GM19043 (cell line): ENCODE data around the gene TTC33.
"Not testable (repeated sequence)": the region's sequence is repeated elsewhere in the genome, so short reads cannot be mapped to it uniquely, and the experiment has no call there.

ENCODE experiments used
- ATAC-seq: cut with Tn5 transposase; IDR thresholded peaks from one replicate; pipeline ENCODE4 v1.9.1; 2021; ENCODE audit warnings: low read depth; ENCODE audit not compliant: unreplicated experiment

TTC33 gene

GRCh38 chr5:40660751-40661150, 95.0 kb downstream of the TTC33 start:
- no peak for ATAC-seq

- ATAC-seq = no peak
These were observed 99.0 kb downstream of the TTC33 start for GRCh38 chr5:40656766-40657165.

- not testable (repeated sequence) for ATAC-seq
These were observed 99.7 kb downstream of the TTC33 start for GRCh38 chr5:40656091-40656490.

GRCh38 chr5:40655138-40655537, 100.6 kb downstream of the TTC33 start:
- no peak for ATAC-seq

- no peak for ATAC-seq
These were observed 101.3 kb downstream of the TTC33 start for GRCh38 chr5:40654377-40654991.

GRCh38 chr5:40653221-40654022, 102.3 kb downstream of the TTC33 start:
- ATAC-seq = no peak

- no peak for ATAC-seq
These were observed 103.1 kb downstream of the TTC33 start for GRCh38 chr5:40652441-40653220.

- ATAC-seq = no peak
These were observed 104.6 kb downstream of the TTC33 start for GRCh38 chr5:40651201-40651600.

GRCh38 chr5:40649463-40650030, 106.2 kb downstream of the TTC33 start:
- no peak for ATAC-seq

GRCh38 chr5:40648150-40648549, 107.6 kb downstream of the TTC33 start:
- ATAC-seq = no peak

- ATAC-seq = no peak
These were observed 109.5 kb downstream of the TTC33 start for GRCh38 chr5:40646266-40646665.

- not testable (repeated sequence) for ATAC-seq
These were observed 116.2 kb downstream of the TTC33 start for GRCh38 chr5:40639531-40639930.

GRCh38 chr5:40634593-40634992, 121.2 kb downstream of the TTC33 start:
- ATAC-seq = no peak

GRCh38 chr5:40634154-40634553, 121.6 kb downstream of the TTC33 start:
- no peak for ATAC-seq

- ATAC-seq = no peak
These were observed 124.5 kb downstream of the TTC33 start for GRCh38 chr5:40631236-40631635.

GRCh38 chr5:40630126-40630525, 125.6 kb downstream of the TTC33 start:
- ATAC-seq = no peak

GRCh38 chr5:40628407-40628806, 127.4 kb downstream of the TTC33 start:
- no peak for ATAC-seq

GRCh38 chr5:40627706-40628105, 128.1 kb downstream of the TTC33 start:
- ATAC-seq = no peak

- ATAC-seq = no peak
These were observed 129.0 kb downstream of the TTC33 start for GRCh38 chr5:40626801-40627200.

GRCh38 chr5:40623480-40624420, 132.0 kb downstream of the TTC33 start:
- ATAC-seq = no peak
